Right lobe of liver (tissue), 4 donors: ENCODE measurements around the gene ZNF627.

Source experiments
- POLR2A ChIP-seq: fragments of 450-650 bp; IDR thresholded peaks from one replicate; pipeline ENCODE4 v1.6.1; 2017; ENCODE audit warnings: antibody characterized with exemption, mild to moderate bottlenecking
- TF ChIP-seq, protein P1 (sequence below), 4 donors: fragments of 200-600 bp in 3 of 4; fragments of 450-650 bp in 1 of 4; IDR thresholded peaks; one replicate each; pipeline versions ENCODE4 v1.5.1 to v1.8.0; 2016 to 2022; ENCODE audit warnings: antibody characterized with exemption in 4 of 4, mild to moderate bottlenecking in 2 of 4
- donor health status: DM: no; HTN: no; CAD: no.
- donor health status: DM: no; HTN: no; CAD: no.
- donor health status: DM: no; HTN: yes; CAD: no.

DNA sequence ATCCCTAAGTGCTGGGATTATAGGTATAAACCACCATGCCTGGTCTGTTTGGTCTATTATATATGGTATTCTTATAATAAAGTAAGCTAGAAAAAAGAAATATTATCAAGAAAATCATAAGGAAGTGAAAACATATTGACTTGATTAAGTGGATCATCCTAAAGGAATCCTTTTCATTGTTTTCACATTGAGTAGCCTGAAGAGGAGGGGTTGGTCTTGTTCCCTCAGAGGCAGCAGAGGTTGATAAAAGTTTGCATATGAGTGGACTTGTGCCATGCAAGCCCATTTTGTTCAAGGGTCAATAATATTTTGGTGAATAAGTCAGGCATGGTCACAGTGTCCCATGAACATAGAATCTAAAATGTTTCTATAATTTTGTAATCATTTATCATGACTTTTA, 52.7 kb downstream of the ZNF627 start:
- TF ChIP-seq, protein P1, sequence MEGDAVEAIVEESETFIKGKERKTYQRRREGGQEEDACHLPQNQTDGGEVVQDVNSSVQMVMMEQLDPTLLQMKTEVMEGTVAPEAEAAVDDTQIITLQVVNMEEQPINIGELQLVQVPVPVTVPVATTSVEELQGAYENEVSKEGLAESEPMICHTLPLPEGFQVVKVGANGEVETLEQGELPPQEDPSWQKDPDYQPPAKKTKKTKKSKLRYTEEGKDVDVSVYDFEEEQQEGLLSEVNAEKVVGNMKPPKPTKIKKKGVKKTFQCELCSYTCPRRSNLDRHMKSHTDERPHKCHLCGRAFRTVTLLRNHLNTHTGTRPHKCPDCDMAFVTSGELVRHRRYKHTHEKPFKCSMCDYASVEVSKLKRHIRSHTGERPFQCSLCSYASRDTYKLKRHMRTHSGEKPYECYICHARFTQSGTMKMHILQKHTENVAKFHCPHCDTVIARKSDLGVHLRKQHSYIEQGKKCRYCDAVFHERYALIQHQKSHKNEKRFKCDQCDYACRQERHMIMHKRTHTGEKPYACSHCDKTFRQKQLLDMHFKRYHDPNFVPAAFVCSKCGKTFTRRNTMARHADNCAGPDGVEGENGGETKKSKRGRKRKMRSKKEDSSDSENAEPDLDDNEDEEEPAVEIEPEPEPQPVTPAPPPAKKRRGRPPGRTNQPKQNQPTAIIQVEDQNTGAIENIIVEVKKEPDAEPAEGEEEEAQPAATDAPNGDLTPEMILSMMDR (IDR thresholded peaks at IDR 0.05) = no peak
- TF ChIP-seq POLR2A = no peak
